Neuronal stem cell (in vitro differentiated cells): ENCODE data around the gene DNASE1L2.
A peak's percentile ranks its signal among the peaks of the same experiment; 100 is the strongest.

Experiments
- DNase-seq: peaks from one replicate; pipeline ENCODE4 v3.0.0-alpha.2; 2013; ENCODE audit warnings: low spot score
- H2AFZ ChIP-seq: one replicate; pipeline ENCODE4 v1.6.1; 2013; ENCODE audit warnings: mild to moderate bottlenecking, low read length, inconsistent platforms
- H2AK5ac ChIP-seq: 2 replicates; pipeline ENCODE4 v1.6.1; 2013; ENCODE audit warnings: low read depth, mild to moderate bottlenecking, inconsistent platforms, low read length, moderate library complexity, mixed read lengths
- H2BK120ac ChIP-seq: 2 replicates; pipeline ENCODE4 v1.6.1; 2013; ENCODE audit warnings: low read depth, mild to moderate bottlenecking, inconsistent platforms, low read length, moderate library complexity, mixed read lengths
- H2BK12ac ChIP-seq: one replicate; pipeline ENCODE4 v1.6.1; 2013; ENCODE audit warnings: low read length, inconsistent platforms
- H2BK15ac ChIP-seq: 2 replicates; pipeline ENCODE4 v1.6.1; 2013; ENCODE audit warnings: mild to moderate bottlenecking, low read length, inconsistent platforms, mixed read lengths
- H2BK5ac ChIP-seq: one replicate; pipeline ENCODE4 v1.6.1; 2013; ENCODE audit warnings: inconsistent platforms, mild to moderate bottlenecking, low read length, moderate library complexity
- H3K14ac ChIP-seq: one replicate; pipeline ENCODE4 v1.6.1; 2013; ENCODE audit warnings: low read length, inconsistent platforms
- H3K18ac ChIP-seq: 2 replicates; pipeline ENCODE4 v1.6.1; 2013; ENCODE audit warnings: low read length, inconsistent platforms
- H3K23ac ChIP-seq: 2 replicates; pipeline ENCODE4 v1.6.1; 2013; ENCODE audit warnings: low read depth, mild to moderate bottlenecking, mixed read lengths, low read length, inconsistent platforms; ENCODE audit not compliant: poor library complexity
- H3K27ac ChIP-seq: replicated peaks from 3 replicates; pipeline ENCODE4 v1.5.1; 2013; ENCODE audit warnings: low read length, inconsistent platforms
- H3K27me3 ChIP-seq, 3 experiments: 2 replicates each; pipeline ENCODE4 v1.6.1; 2013; ENCODE audit warnings: low read length in 3 of 3, mild to moderate bottlenecking in 2 of 3, inconsistent platforms in 1 of 3, low read depth in 1 of 3, mixed read lengths in 1 of 3, moderate library complexity in 1 of 3; ENCODE audit not compliant: control insufficient read depth in 3 of 3, insufficient read depth in 3 of 3
- H3K36me3 ChIP-seq, 2 donors: replicated peaks in 1 of 2; 2 replicates each; pipeline ENCODE4 v1.6.1; 2013; ENCODE audit warnings: low read length in 2 of 2; ENCODE audit not compliant: control insufficient read depth in 2 of 2, insufficient read depth in 2 of 2
- H3K4ac ChIP-seq: 2 replicates; pipeline ENCODE4 v1.6.1; 2013; ENCODE audit warnings: inconsistent platforms, mild to moderate bottlenecking, low read length, moderate library complexity
- H3K4me1 ChIP-seq, 2 donors: 1 replicate in 1 of 2; 2 replicates in 1 of 2; pipeline ENCODE4 v1.6.1; 2013; ENCODE audit warnings: low read length in 2 of 2, low read depth in 1 of 2; ENCODE audit not compliant: control insufficient read depth in 2 of 2, insufficient read depth in 1 of 2
- H3K4me2 ChIP-seq: one replicate; pipeline ENCODE4 v1.6.1; 2013; ENCODE audit warnings: mild to moderate bottlenecking, low read length, inconsistent platforms; ENCODE audit not compliant: insufficient read depth, poor library complexity, severe bottlenecking
- H3K4me3 ChIP-seq, 2 donors: 2 replicates each; pipeline ENCODE4 v1.5.1; 2013; ENCODE audit warnings: low read length in 2 of 2, mild to moderate bottlenecking in 2 of 2, inconsistent platforms in 1 of 2, moderate library complexity in 1 of 2
- H3K79me1 ChIP-seq: one replicate; pipeline ENCODE4 v1.6.1; 2013; ENCODE audit warnings: low read depth, mild to moderate bottlenecking, inconsistent platforms, low read length, moderate library complexity
- H3K9ac ChIP-seq: one replicate; pipeline ENCODE4 v1.6.1; 2013; ENCODE audit warnings: mild to moderate bottlenecking, low read depth, low read length, inconsistent platforms; ENCODE audit not compliant: poor library complexity
- H3K9me3 ChIP-seq, 2 donors: replicated peaks in 1 of 2; 2 replicates each; pipeline versions ENCODE3 to v1.6.1; 2013; ENCODE audit warnings: low read length in 2 of 2, mild to moderate bottlenecking in 2 of 2, inconsistent platforms in 1 of 2, low read depth in 1 of 2, mixed read lengths in 1 of 2, moderate library complexity in 1 of 2; ENCODE audit not compliant: control insufficient read depth in 2 of 2, insufficient read depth in 1 of 2
- H4K8ac ChIP-seq: one replicate; pipeline ENCODE4 v1.6.1; 2013; ENCODE audit warnings: low read depth, mild to moderate bottlenecking, inconsistent platforms, low read length, moderate library complexity
- H4K91ac ChIP-seq: one replicate; pipeline ENCODE4 v1.6.1; 2013; ENCODE audit warnings: low read length, low read depth, mild to moderate bottlenecking, inconsistent platforms; ENCODE audit not compliant: poor library complexity
- WGBS, 2 donors: extraction: QIAGEN DNeasy Blood & Tissue Kit; methylation state at CpG; one replicate each; pipeline ENCODE4 v1.1.7; 2013; ENCODE audit warnings: missing lambda C conversion rate in 2 of 2, mixed read lengths in 1 of 2; ENCODE audit not compliant: insufficient read length in 2 of 2, insufficient replicate concordance in 1 of 2; ENCODE audit errors: extremely low coverage in 2 of 2; 5-methylcytosine and 5-hydroxymethylcytosine counted together

DNASE1L2 gene

GRCh38 chr16:2211923-2212347 lies 24.3 kb upstream of the DNASE1L2 start:
- Histone ChIP-seq H3K27ac (no peak overlapping the region), H4K8ac (no peak overlapping the region), H3K18ac (no peak overlapping the region), H2BK5ac (peak overlapping the region; percentile 44), H2BK120ac (no peak overlapping the region), H2AFZ (no peak overlapping the region), H3K9me3 (no peaks in the 10 kb centered on the region), H3K36me3 (peaks cover 38 to 57% of the 10 kb centered on the region in 2 donors), H3K23ac (peak overlapping the region; percentile 75), H3K4me3 (peak overlapping the region in 1 of 2 donors; percentile 97), H3K27me3 (no peaks in the 10 kb centered on the region), H4K91ac (no peak overlapping the region), H3K4me1 (peaks cover 9 to 11% of the 10 kb centered on the region in 2 donors), H2AK5ac (no peak overlapping the region), H3K9ac (peak overlapping the region; percentile 63), H3K79me1 (peaks cover 19% of the 10 kb centered on the region), H2BK15ac (no peak overlapping the region), H2BK12ac (no peak overlapping the region), H3K4me2 (no peak overlapping the region), H3K14ac (no peak overlapping the region), H3K4ac (no peak overlapping the region)
- no CpG with 5 or more reads among the region's 11 CpGs for WGBS, 2 donors
- no peak for DNase-seq

- Histone ChIP-seq H3K79me1 (peaks cover 18% of the 10 kb centered on the region), H4K8ac (no peak overlapping the region), H3K4me1 (peaks cover 9 to 11% of the 10 kb centered on the region in 2 donors), H2AFZ (no peak overlapping the region), H3K9me3 (no peaks in the 10 kb centered on the region), H3K14ac (no peak overlapping the region), H3K4me2 (peak overlapping the region; percentile 96), H3K18ac (no peak overlapping the region), H2BK12ac (no peak overlapping the region), H3K4me3 (peak overlapping the region in 1 of 2 donors; percentile 97), H2BK5ac (peak overlapping the region; percentile 44), H3K36me3 (peaks cover 34 to 50% of the 10 kb centered on the region in 2 donors), H3K9ac (no peak overlapping the region), H4K91ac (no peak overlapping the region), H2BK120ac (no peak overlapping the region), H3K27ac (no peak overlapping the region), H2BK15ac (no peak overlapping the region), H3K4ac (no peak overlapping the region), H3K27me3 (no peaks in the 10 kb centered on the region), H3K23ac (peak overlapping the region; percentile 75), H2AK5ac (no peak overlapping the region)
- no CpG with 5 or more reads among the region's 19 CpGs for WGBS, 2 donors
- no peak for DNase-seq
These were observed 23.6 kb upstream of the DNASE1L2 start for GRCh38 chr16:2212362-2213324.

GRCh38 chr16:2213817-2214718 lies 22.2 kb upstream of the DNASE1L2 start:
- H3K4me2 ChIP-seq: peak overlapping the region; percentile 96
- H3K36me3 ChIP-seq: peaks cover 22 to 36% of the 10 kb centered on the region in 2 donors
- H3K27ac ChIP-seq: peak overlapping the region; percentile 81
- H2BK12ac ChIP-seq: peak overlapping the region; percentile 41
- H2AFZ ChIP-seq: peak overlapping the region; percentile 81
- H3K4ac ChIP-seq: no peak overlapping the region
- peak overlapping the region; percentile 96 for H3K18ac ChIP-seq
- H3K14ac ChIP-seq: peak overlapping the region; percentile 82
- no peaks in the 10 kb centered on the region for H3K27me3 ChIP-seq
- H3K4me1 ChIP-seq: peaks cover 9 to 11% of the 10 kb centered on the region in 2 donors
- DNase-seq: no peak
- H3K79me1 ChIP-seq: peaks cover 14% of the 10 kb centered on the region
- H2BK120ac ChIP-seq: no peak overlapping the region
- no CpG with 5 or more reads among the region's 98 CpGs for WGBS, 2 donors
- peak overlapping the region; percentile 94 for H2BK5ac ChIP-seq
- no peaks in the 10 kb centered on the region for H3K9me3 ChIP-seq
- peak overlapping the region; percentile 95 for H3K23ac ChIP-seq
- H3K9ac ChIP-seq: peak overlapping the region; percentile 98
- peak overlapping the region; percentile 84 for H2AK5ac ChIP-seq
- H4K8ac ChIP-seq: no peak overlapping the region
- peak overlapping the region; percentile 26 for H2BK15ac ChIP-seq
- peak overlapping the region; percentile 97 to 100 for H3K4me3 ChIP-seq
- H4K91ac ChIP-seq: no peak overlapping the region
